HCT116 (cell line): ENCODE results near the gene ZNF462.

ENCODE experiments used
- CTCF ChIP-seq, 3 experiments: fragments of 200-600 bp in 1 of 3; sonication (generic) in 1 of 3; IDR thresholded peaks in 2 of 3; conservative IDR thresholded peaks in 1 of 3; 2 replicates each; pipeline ENCODE4 v1.5.1; 2012 to 2017; ENCODE audit warnings: low read depth in 2 of 3, low read length in 2 of 3, antibody characterized with exemption in 1 of 3, borderline replicate concordance in 1 of 3, control low read depth in 1 of 3, mild to moderate bottlenecking in 1 of 3, mixed read lengths in 1 of 3, mixed run types in 1 of 3, moderate library complexity in 1 of 3; ENCODE audit not compliant: insufficient read depth in 1 of 3
- EGR1 ChIP-seq: IDR thresholded peaks from 2 replicates; pipeline ENCODE4 v1.6.1; 2012; ENCODE audit warnings: low read depth
- ELF1 ChIP-seq: IDR thresholded peaks from 2 replicates; pipeline ENCODE4 v1.6.1; 2012; ENCODE audit warnings: low read depth, borderline replicate concordance
- EZH2 ChIP-seq: fragments of 200-600 bp; sonication (generic); IDR thresholded peaks from 2 replicates; pipeline ENCODE4 v1.6.1; 2017; ENCODE audit warnings: antibody characterized with exemption, mixed run types
- EZH2phosphoT487 ChIP-seq: fragments of 200-600 bp; IDR thresholded peaks from 2 replicates; pipeline ENCODE4 v1.6.1; 2018; ENCODE audit warnings: antibody characterized with exemption, borderline replicate concordance
- POLR2A ChIP-seq: IDR thresholded peaks from 2 replicates; pipeline ENCODE4 v1.7.0; 2011; ENCODE audit warnings: borderline replicate concordance; ENCODE audit not compliant: insufficient read depth, insufficient read length; ENCODE audit errors: extremely low read depth
- POLR2AphosphoS5 ChIP-seq: IDR thresholded peaks from 2 replicates; pipeline ENCODE4 v1.6.1; 2011; ENCODE audit warnings: mild to moderate bottlenecking, low read depth, low read length, moderate library complexity
- RAD21 ChIP-seq: IDR thresholded peaks from 2 replicates; pipeline ENCODE4 v1.6.1; 2012; ENCODE audit warnings: low read depth, mild to moderate bottlenecking
- REST ChIP-seq: IDR thresholded peaks from 2 replicates; pipeline ENCODE4 v1.6.1; 2012; ENCODE audit warnings: low read depth
- ZBTB33 ChIP-seq: IDR thresholded peaks from 2 replicates; pipeline ENCODE4 v1.6.1; 2011; ENCODE audit warnings: mild to moderate bottlenecking, low read length, moderate library complexity; ENCODE audit not compliant: insufficient replicate concordance; ENCODE audit errors: extremely low read depth
- ZNF274 ChIP-seq: fragments of 200-500 bp; sonication (Bioruptor generic); IDR thresholded peaks from 2 replicates; pipeline ENCODE4 v1.6.1; 2014; ENCODE audit warnings: mild to moderate bottlenecking, low read depth, low read length, inconsistent platforms

GRCh38 chr9:106931466-106931865, 68.5 kb downstream of the ZNF462 start:
- no peak for TF ChIP-seq CTCF (IDR thresholded peaks at IDR 0.05 in 2 of 3, conservative IDR thresholded peaks at IDR 0.05 in 1 of 3; ENCODE audit: borderline replicate concordance in 1 of 3, insufficient read depth in 1 of 3, low read depth in 2 of 3, low read length in 2 of 3)
- TF ChIP-seq ZNF274: no peak
- no peak for TF ChIP-seq POLR2A
- no peak for TF ChIP-seq ELF1
- TF ChIP-seq EZH2: no peak
- no peak for TF ChIP-seq EZH2phosphoT487
- TF ChIP-seq POLR2AphosphoS5: no peak
- no peak for TF ChIP-seq RAD21
- no peak for TF ChIP-seq ZBTB33
- TF ChIP-seq REST: no peak
- no peak for TF ChIP-seq EGR1
